Liver (tissue), 9 donors: Measurements from ENCODE around the gene CCDC126. TPM values are rescaled to one million over a fixed set of nuclear protein-coding genes. Genes with fewer than 3 reads are reported as not detected.
A peak's percentile ranks its signal among the peaks of the same experiment; 100 is the strongest.

Experiments used
- DNase-seq: peaks from one replicate; pipeline ENCODE4 v3.0.0-alpha.2; 2017; ENCODE audit warnings: low spot score
- H3K27ac ChIP-seq, 2 donors: one replicate each; pipeline ENCODE4 v1.7.0; 2013; ENCODE audit warnings: inconsistent platforms in 2 of 2, low read length in 2 of 2, control low read depth in 1 of 2, low read depth in 1 of 2, mild to moderate bottlenecking in 1 of 2
- H3K27me3 ChIP-seq, 4 donors: one replicate each; pipeline versions ENCODE4 v1.6.1 to v1.7.0; 2013; ENCODE audit warnings: low read length in 3 of 4, inconsistent platforms in 1 of 4, mild to moderate bottlenecking in 1 of 4, moderate library complexity in 1 of 4; ENCODE audit not compliant: control insufficient read depth in 4 of 4, insufficient read depth in 4 of 4
- H3K36me3 ChIP-seq, 4 donors: one replicate each; pipeline versions ENCODE4 v1.6.1 to v1.7.0; 2013; ENCODE audit warnings: low read length in 3 of 4, mild to moderate bottlenecking in 3 of 4, low read depth in 1 of 4, moderate library complexity in 1 of 4; ENCODE audit not compliant: control insufficient read depth in 4 of 4, insufficient read depth in 3 of 4
- H3K4me1 ChIP-seq, 4 donors: one replicate each; pipeline versions ENCODE4 v1.6.1 to v1.7.0; 2013; ENCODE audit warnings: low read length in 3 of 4, mild to moderate bottlenecking in 3 of 4, moderate library complexity in 1 of 4; ENCODE audit not compliant: control insufficient read depth in 4 of 4, insufficient read depth in 4 of 4
- H3K4me3 ChIP-seq, 3 donors: one replicate each; pipeline versions ENCODE4 v1.6.1 to v1.7.0; 2013; ENCODE audit warnings: low read length in 3 of 3, control low read depth in 1 of 3, low read depth in 1 of 3, mild to moderate bottlenecking in 1 of 3
- H3K9ac ChIP-seq, 2 donors: one replicate each; pipeline ENCODE4 v1.7.0; 2013; ENCODE audit warnings: low read length in 2 of 2, mild to moderate bottlenecking in 2 of 2, moderate library complexity in 2 of 2, control low read depth in 1 of 2, low read depth in 1 of 2
- H3K9me3 ChIP-seq, 4 donors: one replicate each; pipeline versions ENCODE4 v1.6.1 to v1.7.0; 2013; ENCODE audit warnings: low read length in 3 of 4; ENCODE audit not compliant: control insufficient read depth in 4 of 4
- EGR1 ChIP-seq, 2 donors: IDR thresholded peaks; 2 replicates each; pipeline ENCODE4 v1.6.1; 2016 to 2018; ENCODE audit warnings: antibody characterized with exemption in 2 of 2, low read depth in 2 of 2
- FOXA2 ChIP-seq: IDR thresholded peaks from 2 replicates; pipeline ENCODE4 v1.6.1; 2016; ENCODE audit warnings: antibody characterized with exemption
- GABPA ChIP-seq, 2 donors: IDR thresholded peaks in 1 of 2; conservative IDR thresholded peaks in 1 of 2; 2 replicates each; pipeline ENCODE4 v1.6.1; 2016; ENCODE audit warnings: antibody characterized with exemption in 2 of 2, mild to moderate bottlenecking in 1 of 2, moderate library complexity in 1 of 2
- HNF4A ChIP-seq, 2 donors: conservative IDR thresholded peaks; 2 replicates each; pipeline ENCODE4 v1.6.1; 2016; ENCODE audit warnings: antibody characterized with exemption in 2 of 2, mild to moderate bottlenecking in 2 of 2
- HNF4G ChIP-seq: IDR thresholded peaks from 2 replicates; pipeline ENCODE4 v1.6.1; 2016; ENCODE audit warnings: antibody characterized with exemption
- NR2F2 ChIP-seq: IDR thresholded peaks from 2 replicates; pipeline ENCODE4 v1.6.1; 2016; ENCODE audit warnings: antibody characterized with exemption
- RAD21 ChIP-seq, 2 donors: IDR thresholded peaks; 2 replicates each; pipeline ENCODE4 v1.6.1; 2016; ENCODE audit warnings: antibody characterized with exemption in 2 of 2, mild to moderate bottlenecking in 2 of 2
- RXRA ChIP-seq, 2 donors: IDR thresholded peaks; 2 replicates each; pipeline ENCODE4 v1.6.1; 2017 to 2018; ENCODE audit warnings: antibody characterized with exemption in 2 of 2, mild to moderate bottlenecking in 1 of 2
- SP1 ChIP-seq: IDR thresholded peaks from 2 replicates; pipeline ENCODE4 v1.6.1; 2018; ENCODE audit warnings: antibody characterized with exemption, mild to moderate bottlenecking
- TAF1 ChIP-seq: conservative IDR thresholded peaks from 2 replicates; pipeline ENCODE4 v1.6.1; 2016; ENCODE audit warnings: antibody characterized with exemption, mild to moderate bottlenecking
- WGBS: extraction: QIAGEN DNeasy Blood & Tissue Kit; methylation state at CpG from one replicate; pipeline ENCODE4 v1.1.7; 2013; 5-methylcytosine and 5-hydroxymethylcytosine counted together
- polyA plus RNA-seq, 2 donors: library from polyadenylated mRNA; stranded (reverse) in 1 of 2; unstranded in 1 of 2; fragments of 200-250 nt in 1 of 2; fragments of >200 nt in 1 of 2; fragmentation: Nextera tagmentation in 1 of 2; extraction: Ambion mirVana in 1 of 2; gene quantifications; one replicate each; pipeline versions ENCODE4 v1.2.1 to v1.2.3, GENCODE V29; 2013 to 2015
- total RNA-seq, 2 donors: library from RNA; depleted of rRNA; stranded (reverse); fragments of >200 nt; gene quantifications; one replicate each; pipeline ENCODE4 v1.2.3, GENCODE V29; 2014
- TF ChIP-seq, protein P1 (sequence below): IDR thresholded peaks from 2 replicates; pipeline ENCODE4 v1.6.1; 2016; ENCODE audit warnings: antibody characterized with exemption
- TF ChIP-seq, protein P2 (sequence below): fragments of 150-350 bp; IDR thresholded peaks from 2 replicates; pipeline ENCODE4 v1.5.1; 2017; ENCODE audit warnings: improper control_type of control experiment, low read depth, low read length; ENCODE audit not compliant: missing input control
- TF ChIP-seq, protein P3 (sequence below): IDR thresholded peaks from 2 replicates; pipeline ENCODE4 v1.6.1; 2016; ENCODE audit warnings: antibody characterized with exemption, mild to moderate bottlenecking
- TF ChIP-seq, protein P4 (sequence below): IDR thresholded peaks from 2 replicates; pipeline ENCODE4 v1.6.1; 2016; ENCODE audit warnings: antibody characterized with exemption
- donor health status: healthy.
- donor health status: healthy.
- donor health status: healthy.
- donor health status: healthy.
- donor health status: healthy.

CCDC126 gene
- total and polyA plus RNA-seq, 4 donors: 4.8 to 11.3 (median 7.8) TPM

DNA sequence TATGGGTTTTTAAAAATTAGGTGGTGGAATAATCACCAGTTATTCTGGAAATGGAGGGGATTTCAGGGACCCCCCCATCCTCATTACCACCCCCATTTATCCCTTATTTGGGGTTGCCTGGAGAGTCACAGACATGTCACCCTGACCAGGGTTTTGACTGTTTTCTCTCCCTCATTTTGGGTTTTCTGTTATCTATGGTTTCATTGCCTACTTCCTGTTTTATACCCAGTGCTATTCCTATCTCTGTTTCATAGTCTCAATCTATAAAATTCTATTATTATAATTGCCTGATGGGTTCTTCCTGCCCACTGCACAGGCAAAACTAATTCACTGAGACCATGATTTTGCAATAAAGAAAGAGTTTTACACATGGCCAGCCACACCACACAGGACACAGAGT lies 66.9 kb downstream of the CCDC126 start:
- H3K27ac ChIP-seq: no peak overlapping the region
- no peaks in the 10 kb centered on the region for H3K36me3 ChIP-seq
- no peak overlapping the region for H3K4me3 ChIP-seq
- DNase-seq: no peak
- H3K27me3 ChIP-seq: no peaks in the 10 kb centered on the region
- H3K9ac ChIP-seq: no peak overlapping the region
- no peaks in the 10 kb centered on the region for H3K4me1 ChIP-seq
- TF ChIP-seq HNF4G (no peak), TAF1 (no peak), RXRA (IDR thresholded peaks at IDR 0.05) (no peak), EGR1 (IDR thresholded peaks at IDR 0.05; ENCODE audit: low read depth in 2 of 2) (no peak), FOXA2 (no peak), GABPA (IDR thresholded peaks at IDR 0.05 in 1 of 2, conservative IDR thresholded peaks at IDR 0.05 in 1 of 2) (no peak)
- TF ChIP-seq, protein P1, sequence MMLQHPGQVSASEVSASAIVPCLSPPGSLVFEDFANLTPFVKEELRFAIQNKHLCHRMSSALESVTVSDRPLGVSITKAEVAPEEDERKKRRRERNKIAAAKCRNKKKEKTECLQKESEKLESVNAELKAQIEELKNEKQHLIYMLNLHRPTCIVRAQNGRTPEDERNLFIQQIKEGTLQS: no peak
- TF ChIP-seq, protein P2, sequence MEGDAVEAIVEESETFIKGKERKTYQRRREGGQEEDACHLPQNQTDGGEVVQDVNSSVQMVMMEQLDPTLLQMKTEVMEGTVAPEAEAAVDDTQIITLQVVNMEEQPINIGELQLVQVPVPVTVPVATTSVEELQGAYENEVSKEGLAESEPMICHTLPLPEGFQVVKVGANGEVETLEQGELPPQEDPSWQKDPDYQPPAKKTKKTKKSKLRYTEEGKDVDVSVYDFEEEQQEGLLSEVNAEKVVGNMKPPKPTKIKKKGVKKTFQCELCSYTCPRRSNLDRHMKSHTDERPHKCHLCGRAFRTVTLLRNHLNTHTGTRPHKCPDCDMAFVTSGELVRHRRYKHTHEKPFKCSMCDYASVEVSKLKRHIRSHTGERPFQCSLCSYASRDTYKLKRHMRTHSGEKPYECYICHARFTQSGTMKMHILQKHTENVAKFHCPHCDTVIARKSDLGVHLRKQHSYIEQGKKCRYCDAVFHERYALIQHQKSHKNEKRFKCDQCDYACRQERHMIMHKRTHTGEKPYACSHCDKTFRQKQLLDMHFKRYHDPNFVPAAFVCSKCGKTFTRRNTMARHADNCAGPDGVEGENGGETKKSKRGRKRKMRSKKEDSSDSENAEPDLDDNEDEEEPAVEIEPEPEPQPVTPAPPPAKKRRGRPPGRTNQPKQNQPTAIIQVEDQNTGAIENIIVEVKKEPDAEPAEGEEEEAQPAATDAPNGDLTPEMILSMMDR: no peak
- TF ChIP-seq, protein P3, sequence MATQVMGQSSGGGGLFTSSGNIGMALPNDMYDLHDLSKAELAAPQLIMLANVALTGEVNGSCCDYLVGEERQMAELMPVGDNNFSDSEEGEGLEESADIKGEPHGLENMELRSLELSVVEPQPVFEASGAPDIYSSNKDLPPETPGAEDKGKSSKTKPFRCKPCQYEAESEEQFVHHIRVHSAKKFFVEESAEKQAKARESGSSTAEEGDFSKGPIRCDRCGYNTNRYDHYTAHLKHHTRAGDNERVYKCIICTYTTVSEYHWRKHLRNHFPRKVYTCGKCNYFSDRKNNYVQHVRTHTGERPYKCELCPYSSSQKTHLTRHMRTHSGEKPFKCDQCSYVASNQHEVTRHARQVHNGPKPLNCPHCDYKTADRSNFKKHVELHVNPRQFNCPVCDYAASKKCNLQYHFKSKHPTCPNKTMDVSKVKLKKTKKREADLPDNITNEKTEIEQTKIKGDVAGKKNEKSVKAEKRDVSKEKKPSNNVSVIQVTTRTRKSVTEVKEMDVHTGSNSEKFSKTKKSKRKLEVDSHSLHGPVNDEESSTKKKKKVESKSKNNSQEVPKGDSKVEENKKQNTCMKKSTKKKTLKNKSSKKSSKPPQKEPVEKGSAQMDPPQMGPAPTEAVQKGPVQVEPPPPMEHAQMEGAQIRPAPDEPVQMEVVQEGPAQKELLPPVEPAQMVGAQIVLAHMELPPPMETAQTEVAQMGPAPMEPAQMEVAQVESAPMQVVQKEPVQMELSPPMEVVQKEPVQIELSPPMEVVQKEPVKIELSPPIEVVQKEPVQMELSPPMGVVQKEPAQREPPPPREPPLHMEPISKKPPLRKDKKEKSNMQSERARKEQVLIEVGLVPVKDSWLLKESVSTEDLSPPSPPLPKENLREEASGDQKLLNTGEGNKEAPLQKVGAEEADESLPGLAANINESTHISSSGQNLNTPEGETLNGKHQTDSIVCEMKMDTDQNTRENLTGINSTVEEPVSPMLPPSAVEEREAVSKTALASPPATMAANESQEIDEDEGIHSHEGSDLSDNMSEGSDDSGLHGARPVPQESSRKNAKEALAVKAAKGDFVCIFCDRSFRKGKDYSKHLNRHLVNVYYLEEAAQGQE: no peak
- TF ChIP-seq, protein P4, sequence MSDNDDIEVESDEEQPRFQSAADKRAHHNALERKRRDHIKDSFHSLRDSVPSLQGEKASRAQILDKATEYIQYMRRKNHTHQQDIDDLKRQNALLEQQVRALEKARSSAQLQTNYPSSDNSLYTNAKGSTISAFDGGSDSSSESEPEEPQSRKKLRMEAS: no peak
- H3K9me3 ChIP-seq: no peaks in the 10 kb centered on the region

DNA sequence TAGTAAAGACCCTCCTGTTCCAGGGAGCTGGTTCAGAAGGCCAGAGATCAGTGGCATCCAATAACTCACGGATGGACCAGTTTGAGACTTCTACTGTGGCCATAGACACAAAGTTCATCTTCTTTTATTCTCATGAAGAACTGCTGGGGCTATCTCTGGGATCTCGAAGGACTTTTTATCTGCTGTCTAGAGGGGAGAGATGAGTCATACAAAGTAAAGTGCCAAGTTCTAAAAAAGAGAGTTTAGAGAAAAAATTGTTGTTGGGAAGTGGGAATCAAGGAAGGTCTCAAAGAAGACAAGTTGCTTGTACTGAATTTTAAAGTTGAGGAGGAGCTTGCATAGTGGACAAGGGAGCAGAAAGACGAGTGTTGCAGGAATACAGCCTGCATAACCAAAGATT lies 74.9 kb downstream of the CCDC126 start:
- Histone ChIP-seq H3K36me3 (no peaks in the 10 kb centered on the region), H3K4me3 (no peak overlapping the region), H3K9me3 (no peaks in the 10 kb centered on the region), H3K9ac (no peak overlapping the region), H3K27me3 (no peaks in the 10 kb centered on the region), H3K27ac (no peak overlapping the region), H3K4me1 (no peaks in the 10 kb centered on the region)
- DNase-seq: no peak
- WGBS: 88% methylated on average over 3 of the region's 3 CpGs
- TF ChIP-seq, protein P1: no peak
- TF ChIP-seq EGR1 (IDR thresholded peaks at IDR 0.05; ENCODE audit: low read depth in 2 of 2) (no peak), GABPA (IDR thresholded peaks at IDR 0.05 in 1 of 2, conservative IDR thresholded peaks at IDR 0.05 in 1 of 2) (no peak)

DNA sequence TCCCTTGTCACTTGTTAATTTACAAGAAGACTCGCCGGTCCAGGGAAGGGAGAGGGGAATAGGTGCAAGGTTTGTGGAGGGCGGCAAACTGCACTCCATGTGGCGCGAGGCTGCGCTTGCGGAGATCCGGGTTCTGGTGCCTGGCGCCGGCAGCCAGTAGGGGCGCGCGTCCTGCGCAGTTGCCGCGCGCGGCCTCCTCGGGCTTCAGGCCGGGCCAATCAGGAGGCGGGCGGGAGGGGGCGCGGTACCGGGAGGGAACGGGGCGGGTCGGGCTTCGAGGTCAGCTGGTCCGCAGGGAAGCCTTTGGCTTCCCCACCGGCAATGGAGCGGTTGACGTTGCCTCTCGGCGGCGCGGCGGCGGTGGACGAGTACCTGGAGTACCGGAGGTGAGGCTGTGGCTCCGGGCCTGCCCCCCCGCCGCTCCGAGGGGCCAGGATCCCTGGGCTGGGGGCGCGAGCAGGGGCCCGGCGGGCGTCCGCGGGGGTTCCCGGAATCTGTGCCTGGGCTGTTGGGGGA lies 82.8 kb downstream of the CCDC126 start, which contains the start of gene FAM221A:
Gene FAM221A, plus strand, starts transcription at position 302 of the 516 bp plus-strand sequence. Its CDS starts 20 bp downstream, at position 322.
- no peaks in the 10 kb centered on the region for H3K9me3 ChIP-seq
- no peaks in the 10 kb centered on the region for H3K27me3 ChIP-seq
- TF ChIP-seq HNF4A (conservative IDR thresholded peaks at IDR 0.05) (no peak), GABPA (IDR thresholded peaks at IDR 0.05 in 1 of 2, conservative IDR thresholded peaks at IDR 0.05 in 1 of 2) (no peak), NR2F2 (no peak), HNF4G (no peak), SP1 (peak; percentile 24), RAD21 (IDR thresholded peaks at IDR 0.05) (peak in 1 of 2 donors; percentile 59)
- TF ChIP-seq, protein P2: peak; percentile 66
- TF ChIP-seq, protein P4: peak; percentile 70
- peaks cover 3 to 4% (median 4%) of the 10 kb centered on the region in 4 donors for H3K4me1 ChIP-seq
- under 1% methylated on average over 53 of the region's 53 CpGs for WGBS
- H3K4me3 ChIP-seq: peak within 1 kb of the TSS; percentile 81 to 99 (median 81)
- peak; percentile 89 for DNase-seq
- peak within 1 kb of the TSS; percentile 80 to 81 for H3K27ac ChIP-seq
- H3K36me3 ChIP-seq: peaks cover 0 to 1% (median 0%) of the 10 kb centered on the region in 4 donors
- peak within 1 kb of the TSS; percentile 30 to 61 for H3K9ac ChIP-seq
